Esophagus squamous epithelium (tissue), 4 donors: ENCODE measurements around the gene GPR176.

Experiments
- POLR2A ChIP-seq, 4 donors: fragments of 450-650 bp; IDR thresholded peaks; one replicate each; pipeline ENCODE4 v1.6.1; 2017; ENCODE audit warnings: antibody characterized with exemption in 4 of 4, mild to moderate bottlenecking in 4 of 4, moderate library complexity in 3 of 4
- TF ChIP-seq, protein P1 (sequence below), 6 experiments: fragments of 450-650 bp in 4 of 6; fragments of 200-600 bp in 2 of 6; sonication (generic) in 2 of 6; IDR thresholded peaks; one replicate each; pipeline ENCODE4 v1.5.1; 2016 to 2019; ENCODE audit warnings: antibody characterized with exemption in 6 of 6, mild to moderate bottlenecking in 4 of 6, moderate library complexity in 4 of 6

DNA sequence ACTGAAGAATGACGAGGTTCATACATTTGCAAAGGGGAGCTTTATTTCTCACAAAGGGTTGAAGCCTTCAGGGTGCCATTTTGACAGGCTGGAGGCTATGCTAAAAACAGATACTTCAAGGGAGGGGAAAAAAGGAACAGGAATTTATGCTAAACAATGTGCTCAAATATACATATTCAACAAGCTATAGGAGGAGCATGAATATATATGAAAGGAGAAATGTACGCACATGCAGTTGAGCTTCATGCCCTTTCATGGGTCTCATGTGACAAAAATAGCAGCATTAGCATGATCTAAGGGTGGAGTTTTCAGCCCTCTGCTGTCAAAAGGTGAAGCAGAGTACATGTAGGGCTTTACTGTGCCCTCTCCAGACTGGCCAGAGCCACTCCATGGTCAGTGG lies 93.1 kb downstream of the GPR176 start:
- TF ChIP-seq, protein P1, sequence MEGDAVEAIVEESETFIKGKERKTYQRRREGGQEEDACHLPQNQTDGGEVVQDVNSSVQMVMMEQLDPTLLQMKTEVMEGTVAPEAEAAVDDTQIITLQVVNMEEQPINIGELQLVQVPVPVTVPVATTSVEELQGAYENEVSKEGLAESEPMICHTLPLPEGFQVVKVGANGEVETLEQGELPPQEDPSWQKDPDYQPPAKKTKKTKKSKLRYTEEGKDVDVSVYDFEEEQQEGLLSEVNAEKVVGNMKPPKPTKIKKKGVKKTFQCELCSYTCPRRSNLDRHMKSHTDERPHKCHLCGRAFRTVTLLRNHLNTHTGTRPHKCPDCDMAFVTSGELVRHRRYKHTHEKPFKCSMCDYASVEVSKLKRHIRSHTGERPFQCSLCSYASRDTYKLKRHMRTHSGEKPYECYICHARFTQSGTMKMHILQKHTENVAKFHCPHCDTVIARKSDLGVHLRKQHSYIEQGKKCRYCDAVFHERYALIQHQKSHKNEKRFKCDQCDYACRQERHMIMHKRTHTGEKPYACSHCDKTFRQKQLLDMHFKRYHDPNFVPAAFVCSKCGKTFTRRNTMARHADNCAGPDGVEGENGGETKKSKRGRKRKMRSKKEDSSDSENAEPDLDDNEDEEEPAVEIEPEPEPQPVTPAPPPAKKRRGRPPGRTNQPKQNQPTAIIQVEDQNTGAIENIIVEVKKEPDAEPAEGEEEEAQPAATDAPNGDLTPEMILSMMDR (IDR thresholded peaks at IDR 0.05): no peak
- TF ChIP-seq POLR2A (IDR thresholded peaks at IDR 0.05): no peak
